Stimulated activated CD4-positive, alpha-beta T cell treated with anti-CD3 and anti-CD28 coated beads, TNF-alpha, amount 100 ng/mL, for 4 hours (primary cell): ENCODE results near the gene PHACTR2.
"Not testable (repeated sequence)": the region's sequence is repeated elsewhere in the genome, so short reads cannot be mapped to it uniquely, and the experiment has no call there.

Experiments used
- DNase-seq, 3 experiments: peaks; one replicate each; pipeline ENCODE4 v3.0.0-alpha.2; 2020; ENCODE audit warnings: low read depth in 3 of 3

The PHACTR2 gene

GRCh38 chr6:143859891-143860660, 182.3 kb downstream of the PHACTR2 start:
- DNase-seq: no peak

DNA sequence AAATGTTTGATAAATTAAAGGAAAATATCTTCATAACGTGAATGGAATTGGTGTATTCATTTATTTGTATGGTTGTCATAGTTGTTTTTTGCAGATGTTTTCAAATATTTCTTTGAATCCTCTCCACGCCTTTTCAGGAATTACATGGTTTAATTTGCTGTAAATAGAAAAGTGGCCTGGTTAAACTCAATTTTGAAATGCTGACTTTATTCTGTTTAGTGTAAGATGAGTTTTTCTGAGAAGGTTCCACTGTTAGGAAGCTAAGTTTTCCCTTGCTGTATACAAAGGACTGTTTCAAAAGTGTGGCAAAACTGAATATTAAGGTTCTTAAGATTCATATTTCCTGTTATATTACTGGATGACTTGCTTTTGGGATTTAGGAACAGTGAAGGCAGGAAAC, 186.0 kb downstream of the PHACTR2 start:
- DNase-seq: no peak

DNA sequence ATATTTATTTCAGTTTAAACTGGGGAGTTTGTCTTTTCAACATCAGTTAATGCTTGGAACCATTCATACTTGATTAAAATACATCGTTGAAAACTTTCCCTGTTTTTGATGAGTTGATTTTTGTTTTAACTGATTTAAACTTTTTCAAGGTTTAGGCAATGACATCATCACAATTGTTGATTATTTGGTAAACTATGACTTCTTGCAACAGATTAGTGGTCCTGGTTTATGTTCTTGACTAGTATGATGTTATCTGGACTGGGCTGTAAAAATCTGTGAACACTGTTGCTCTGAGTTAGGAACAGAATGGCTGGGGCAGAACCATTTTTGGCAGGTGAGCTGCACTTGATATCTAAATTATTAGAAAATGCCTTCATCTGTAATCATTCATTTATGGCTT, 186.5 kb downstream of the PHACTR2 start, which contains the start of gene ZC2HC1B:
TSS of gene ZC2HC1B (plus strand) at position 241 of the 400 bp plus-strand sequence. CDS start at position 307, 66 bp downstream.
- no peak for DNase-seq

GRCh38 chr6:143867236-143867635, 189.5 kb downstream of the PHACTR2 start:
- no peak for DNase-seq

DNA sequence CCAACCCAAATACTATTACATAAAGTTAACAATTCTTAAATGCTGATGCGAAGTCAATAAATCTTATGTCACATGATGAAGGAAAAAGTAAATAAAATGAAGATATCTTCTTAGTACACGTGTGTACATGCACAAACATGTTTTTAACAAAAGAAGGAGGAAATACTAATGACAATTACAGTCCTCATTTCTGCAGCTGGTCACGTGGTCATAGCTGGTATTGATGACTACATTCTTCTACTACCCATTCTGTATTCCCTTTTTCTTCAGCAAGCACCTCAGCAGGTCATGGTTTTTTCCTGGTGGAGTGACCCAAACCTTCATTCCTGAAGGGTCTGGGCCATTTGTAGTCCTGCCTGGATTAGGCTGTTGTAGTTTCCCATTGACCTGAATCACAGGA, 191.0 kb downstream of the PHACTR2 start:
- not testable (repeated sequence) for DNase-seq

GRCh38 chr6:143871202-143871730, 193.5 kb downstream of the PHACTR2 start:
- not testable (repeated sequence) for DNase-seq

DNA sequence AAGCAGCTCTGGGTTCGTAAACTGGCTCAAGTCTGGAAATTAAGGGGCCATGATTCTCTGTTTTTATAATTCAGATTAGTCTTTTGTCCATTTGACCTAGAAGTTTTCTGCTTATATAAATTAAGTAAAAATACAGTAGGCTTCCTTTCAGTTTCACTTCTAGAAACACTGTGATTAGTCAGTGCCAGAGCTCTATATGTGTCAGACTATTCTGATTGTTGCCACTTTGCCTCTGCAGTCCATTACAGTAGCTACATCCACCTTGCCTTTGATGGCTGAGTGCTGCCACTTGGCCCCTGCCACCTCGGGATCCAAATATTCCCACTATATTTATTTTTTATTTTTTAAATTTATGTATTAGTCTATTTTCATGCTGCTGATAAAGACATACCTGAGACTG, 194.4 kb downstream of the PHACTR2 start:
- no peak for DNase-seq

DNA sequence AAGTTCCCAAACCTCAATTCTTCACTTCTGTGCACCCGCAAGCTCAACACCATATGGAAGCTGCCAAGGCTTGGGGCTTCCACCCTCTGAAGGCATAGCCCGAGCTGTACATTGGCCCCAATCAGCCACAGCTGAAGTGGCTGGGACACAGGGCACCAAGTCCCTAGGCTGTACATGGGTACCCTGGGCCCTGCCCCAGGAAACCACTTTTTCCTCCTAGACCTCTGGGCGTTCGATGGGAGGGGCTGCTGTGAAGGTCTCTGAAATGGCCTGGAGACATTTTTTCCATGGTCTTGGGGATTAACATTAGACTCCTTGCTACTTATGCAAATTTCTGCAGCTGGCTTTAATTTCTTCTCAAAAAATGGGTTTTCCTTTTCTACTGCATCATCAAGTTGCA, 195.8 kb downstream of the PHACTR2 start:
- DNase-seq: not testable (repeated sequence)

- DNase-seq: not testable (repeated sequence)
These were observed 196.7 kb downstream of the PHACTR2 start for GRCh38 chr6:143874503-143874902.

- DNase-seq: no peak
These were observed 200.0 kb downstream of the PHACTR2 start for GRCh38 chr6:143877584-143878271.

DNA sequence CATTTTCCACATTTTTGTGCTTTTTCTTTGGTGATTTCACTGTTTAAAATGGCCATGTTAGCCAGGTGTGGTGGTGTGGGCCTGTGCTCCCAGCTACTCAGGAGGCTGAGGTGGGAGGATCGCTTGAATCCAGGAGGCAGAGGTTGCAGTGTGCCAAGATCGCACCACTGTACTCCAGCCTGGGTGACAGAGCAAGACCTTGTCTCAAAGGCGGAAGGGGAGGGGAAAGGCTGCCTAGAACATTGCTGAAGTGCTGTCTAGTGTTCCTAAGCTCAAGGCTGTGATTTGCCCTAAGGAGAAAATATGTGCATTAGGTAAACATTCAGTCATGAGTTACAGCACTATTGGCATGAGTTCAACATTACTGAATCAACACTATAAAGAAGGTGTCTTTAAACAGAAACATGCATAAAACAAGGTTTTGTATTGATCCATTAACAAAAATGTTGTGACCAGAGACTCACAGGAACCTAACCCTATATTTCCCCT, 200.6 kb downstream of the PHACTR2 start:
- no peak for DNase-seq

GRCh38 chr6:143880412-143880811, 202.6 kb downstream of the PHACTR2 start:
- no peak for DNase-seq
